HG03469 (cell line): ENCODE data around the gene MSH2.
"Not testable (repeated sequence)": the region's sequence is repeated elsewhere in the genome, so short reads cannot be mapped to it uniquely, and the experiment has no call there.

ENCODE experiments used
- ATAC-seq: cut with Tn5 transposase; IDR thresholded peaks from one replicate; pipeline ENCODE4 v1.9.1; 2021; ENCODE audit warnings: mild to moderate bottlenecking, moderate library complexity, moderate number of reproducible peaks; ENCODE audit not compliant: unreplicated experiment

Gene MSH2

GRCh38 chr2:47402805-47403608 is at the start of gene MSH2:
Gene MSH2 (plus strand): TSS chr2:47403156. CDS start chr2:47403192, 36 bp downstream.
- ATAC-seq, result peak; percentile 89

- no peak for ATAC-seq
Observed at GRCh38 chr2:47354013-47354847, 48.7 kb upstream of the MSH2 start.

- no peak for ATAC-seq
Observed at GRCh38 chr2:47354848-47355204, 48.1 kb upstream of the MSH2 start.

- ATAC-seq, result no peak
Observed at GRCh38 chr2:47357483-47357882, 45.5 kb upstream of the MSH2 start.

- ATAC-seq, result no peak
Observed at GRCh38 chr2:47359375-47359868, 43.5 kb upstream of the MSH2 start.

- ATAC-seq, result no peak
Observed at GRCh38 chr2:47360283-47360682, 42.7 kb upstream of the MSH2 start.

- no peak for ATAC-seq
Observed at GRCh38 chr2:47360927-47361326, 42.0 kb upstream of the MSH2 start.

GRCh38 chr2:47361505-47362229 is 41.3 kb upstream of the MSH2 start:
- not testable (repeated sequence) for ATAC-seq

GRCh38 chr2:47373747-47374146 is 29.2 kb upstream of the MSH2 start:
- ATAC-seq, result no peak

- ATAC-seq, result no peak
Observed at GRCh38 chr2:47375307-47375706, 27.6 kb upstream of the MSH2 start.

GRCh38 chr2:47379384-47379783 is 23.6 kb upstream of the MSH2 start:
- ATAC-seq, result no peak

GRCh38 chr2:47381408-47381807 is 21.5 kb upstream of the MSH2 start:
- ATAC-seq, result no peak

GRCh38 chr2:47386551-47386950 is 16.4 kb upstream of the MSH2 start:
- no peak for ATAC-seq

GRCh38 chr2:47388888-47389287 is 14.1 kb upstream of the MSH2 start:
- ATAC-seq, result no peak

- ATAC-seq, result no peak
Observed at GRCh38 chr2:47389692-47390091, 13.3 kb upstream of the MSH2 start.

GRCh38 chr2:47401789-47402554 is 984 bp upstream of the MSH2 start:
- no peak for ATAC-seq

GRCh38 chr2:47402555-47402804 is 476 bp upstream of the MSH2 start:
- ATAC-seq, result no peak

- no peak for ATAC-seq
Observed at GRCh38 chr2:47403609-47404193, 745 bp downstream of the MSH2 start.

GRCh38 chr2:47404356-47404755 is 1.4 kb downstream of the MSH2 start:
- ATAC-seq, result no peak

GRCh38 chr2:47405757-47406156 is 2.8 kb downstream of the MSH2 start:
- ATAC-seq, result no peak
